HG03159 (cell line): ENCODE data around the gene NOPCHAP1.
A peak's percentile ranks its signal among the peaks of the same experiment; 100 is the strongest.
"Not testable (repeated sequence)": the region's sequence is repeated elsewhere in the genome, so short reads cannot be mapped to it uniquely, and the experiment has no call there.

ENCODE experiments used
- ATAC-seq: cut with Tn5 transposase; IDR thresholded peaks from one replicate; pipeline ENCODE4 v1.9.1; 2021; ENCODE audit warnings: mild to moderate bottlenecking, moderate library complexity; ENCODE audit not compliant: unreplicated experiment

The NOPCHAP1 gene

GRCh38 chr12:104964167-104964855 is 21.8 kb upstream of the NOPCHAP1 start:
- no peak for ATAC-seq

- ATAC-seq, result no peak
Measured at GRCh38 chr12:104964856-104965205, 21.3 kb upstream of the NOPCHAP1 start.

GRCh38 chr12:104966677-104967076 is 19.4 kb upstream of the NOPCHAP1 start:
- peak; percentile 92 for ATAC-seq

- no peak for ATAC-seq
Measured at GRCh38 chr12:104969343-104969742, 16.8 kb upstream of the NOPCHAP1 start.

- ATAC-seq, result no peak
Measured at GRCh38 chr12:104971306-104971705, 14.8 kb upstream of the NOPCHAP1 start.

- ATAC-seq, result no peak
Measured at GRCh38 chr12:104973250-104973649, 12.9 kb upstream of the NOPCHAP1 start.

- ATAC-seq, result peak; percentile 97
Measured at GRCh38 chr12:104974626-104975290, 11.4 kb upstream of the NOPCHAP1 start.

GRCh38 chr12:104975587-104976343 is 10.4 kb upstream of the NOPCHAP1 start:
- no peak for ATAC-seq

- no peak for ATAC-seq
Measured at GRCh38 chr12:104976703-104977102, 9.4 kb upstream of the NOPCHAP1 start.

- ATAC-seq, result not testable (repeated sequence)
Measured at GRCh38 chr12:104977688-104978087, 8.4 kb upstream of the NOPCHAP1 start.

- ATAC-seq, result no peak
Measured at GRCh38 chr12:104985206-104985605, 910 bp upstream of the NOPCHAP1 start.

GRCh38 chr12:104990950-104991349 is 4.8 kb downstream of the NOPCHAP1 start:
- no peak for ATAC-seq

- ATAC-seq, result no peak
Measured at GRCh38 chr12:104991565-104992128, 5.5 kb downstream of the NOPCHAP1 start.

GRCh38 chr12:104994336-104994735 is 8.2 kb downstream of the NOPCHAP1 start:
- no peak for ATAC-seq

- ATAC-seq, result no peak
Measured at GRCh38 chr12:104997541-104997940, 11.4 kb downstream of the NOPCHAP1 start.

- ATAC-seq, result no peak
Measured at GRCh38 chr12:104998423-104999346, 12.6 kb downstream of the NOPCHAP1 start.

GRCh38 chr12:104999347-104999685 is 13.2 kb downstream of the NOPCHAP1 start:
- ATAC-seq, result no peak

- ATAC-seq, result no peak
Measured at GRCh38 chr12:105001476-105001875, 15.4 kb downstream of the NOPCHAP1 start.

- ATAC-seq, result no peak
Measured at GRCh38 chr12:105013892-105014291, 27.8 kb downstream of the NOPCHAP1 start.

GRCh38 chr12:105014603-105015002 is 28.5 kb downstream of the NOPCHAP1 start:
- no peak for ATAC-seq

GRCh38 chr12:105015543-105015942 is 29.4 kb downstream of the NOPCHAP1 start:
- no peak for ATAC-seq
